ENCODE results near the gene ACER3. TPM values are rescaled to one million over a fixed set of nuclear protein-coding genes. Genes with fewer than 3 reads are reported as not detected.

Gene ACER3
- total RNA-seq, 1 experiment from 2014 or later: 10.7 TPM

DNA sequence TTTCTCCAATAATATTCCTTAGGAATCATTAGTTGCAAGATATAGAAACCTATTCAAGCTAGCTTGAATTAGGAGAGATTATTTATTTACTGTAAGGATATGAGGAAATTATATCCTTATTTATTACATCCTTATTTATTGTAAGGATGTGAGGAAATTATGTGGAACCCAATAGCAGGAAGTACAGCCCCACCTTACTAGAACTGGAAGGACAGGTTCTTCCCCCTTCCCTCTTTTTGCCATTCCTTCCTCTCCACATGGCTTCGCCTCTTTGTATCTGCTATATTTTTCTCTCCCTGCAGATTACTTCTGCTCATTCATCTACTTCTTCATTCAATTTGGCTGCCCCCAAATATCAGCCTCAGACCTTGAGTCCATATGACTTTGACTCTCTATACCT is 124.0 kb downstream of the ACER3 start:
- Histone ChIP-seq H4K20me1 (ENCODE audit: insufficient read depth, low read depth, low read length) (no peaks in the 10 kb centered on the region), H3K4me2 (ENCODE audit: low read depth, low read length, poor library complexity, severe bottlenecking) (no peak overlapping the region), H3K9ac (ENCODE audit: low read length) (no peak overlapping the region), H3K79me2 (ENCODE audit: low read length) (no peaks in the 10 kb centered on the region), H3K9me3 (ENCODE audit: low read length) (no peaks in the 10 kb centered on the region), H3K27ac (ENCODE audit: low read length) (no peak overlapping the region), H3K27me3 (ENCODE audit: low read length) (no peaks in the 10 kb centered on the region), H3K9me2 (replicated peaks; ENCODE audit: insufficient read depth, low read length) (no peaks in the 10 kb centered on the region), H3K4me1 (ENCODE audit: low read length) (no peaks in the 10 kb centered on the region), H3K4me3 (ENCODE audit: low read length) (no peak overlapping the region), H3K36me3 (ENCODE audit: insufficient read depth, low read length) (no peaks in the 10 kb centered on the region), H2AFZ (ENCODE audit: low read length) (no peak overlapping the region)
- DNase-seq: no peak

- H3K9ac ChIP-seq (ENCODE audit: low read length): no peak overlapping the region
- no peaks in the 10 kb centered on the region for H3K9me2 ChIP-seq (replicated peaks; ENCODE audit: insufficient read depth, low read length)
- H3K9me3 ChIP-seq (ENCODE audit: low read length): no peaks in the 10 kb centered on the region
- no peaks in the 10 kb centered on the region for H3K27me3 ChIP-seq (ENCODE audit: low read length)
- no peak overlapping the region for H3K27ac ChIP-seq (ENCODE audit: low read length)
- no peak overlapping the region for H3K4me3 ChIP-seq (ENCODE audit: low read length)
- no peak overlapping the region for H3K4me2 ChIP-seq (ENCODE audit: low read depth, low read length, poor library complexity, severe bottlenecking)
- no peaks in the 10 kb centered on the region for H3K4me1 ChIP-seq (ENCODE audit: low read length)
- H4K20me1 ChIP-seq (ENCODE audit: insufficient read depth, low read depth, low read length): no peaks in the 10 kb centered on the region
- H3K36me3 ChIP-seq (ENCODE audit: insufficient read depth, low read length): no peaks in the 10 kb centered on the region
- no peak overlapping the region for H2AFZ ChIP-seq (ENCODE audit: low read length)
- no peak for DNase-seq
- H3K79me2 ChIP-seq (ENCODE audit: low read length): no peaks in the 10 kb centered on the region
Measured at GRCh38 chr11:76987203-76987602, 126.5 kb downstream of the ACER3 start.

DNA sequence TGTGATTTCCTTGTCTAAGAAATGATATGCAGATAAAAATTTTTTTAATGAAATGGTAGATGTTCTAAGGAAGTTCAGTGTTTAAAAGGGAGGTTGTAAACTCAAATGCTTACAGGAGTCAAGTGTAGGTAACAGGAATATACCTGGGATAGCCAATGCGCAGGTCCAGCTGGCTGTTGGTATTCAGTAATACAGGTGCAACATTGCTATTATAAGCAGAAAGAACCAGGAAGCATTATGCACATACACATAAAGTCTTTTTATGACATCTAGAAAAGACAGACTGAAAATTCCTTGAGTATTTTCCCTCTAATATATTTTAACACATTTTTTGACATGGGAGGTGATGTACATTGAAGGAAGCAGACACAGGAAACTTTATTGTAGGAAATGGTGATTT is 129.9 kb downstream of the ACER3 start:
- H3K4me2 ChIP-seq (ENCODE audit: low read depth, low read length, poor library complexity, severe bottlenecking): no peak overlapping the region
- no peak overlapping the region for H3K4me3 ChIP-seq (ENCODE audit: low read length)
- no peaks in the 10 kb centered on the region for H3K79me2 ChIP-seq (ENCODE audit: low read length)
- H3K9me2 ChIP-seq (replicated peaks; ENCODE audit: insufficient read depth, low read length): no peaks in the 10 kb centered on the region
- no peaks in the 10 kb centered on the region for H3K36me3 ChIP-seq (ENCODE audit: insufficient read depth, low read length)
- no peaks in the 10 kb centered on the region for H3K9me3 ChIP-seq (ENCODE audit: low read length)
- no peaks in the 10 kb centered on the region for H4K20me1 ChIP-seq (ENCODE audit: insufficient read depth, low read depth, low read length)
- H3K27ac ChIP-seq (ENCODE audit: low read length): no peak overlapping the region
- H2AFZ ChIP-seq (ENCODE audit: low read length): no peak overlapping the region
- H3K27me3 ChIP-seq (ENCODE audit: low read length): no peaks in the 10 kb centered on the region
- no peak overlapping the region for H3K9ac ChIP-seq (ENCODE audit: low read length)
- H3K4me1 ChIP-seq (ENCODE audit: low read length): no peaks in the 10 kb centered on the region
- DNase-seq: no peak

DNA sequence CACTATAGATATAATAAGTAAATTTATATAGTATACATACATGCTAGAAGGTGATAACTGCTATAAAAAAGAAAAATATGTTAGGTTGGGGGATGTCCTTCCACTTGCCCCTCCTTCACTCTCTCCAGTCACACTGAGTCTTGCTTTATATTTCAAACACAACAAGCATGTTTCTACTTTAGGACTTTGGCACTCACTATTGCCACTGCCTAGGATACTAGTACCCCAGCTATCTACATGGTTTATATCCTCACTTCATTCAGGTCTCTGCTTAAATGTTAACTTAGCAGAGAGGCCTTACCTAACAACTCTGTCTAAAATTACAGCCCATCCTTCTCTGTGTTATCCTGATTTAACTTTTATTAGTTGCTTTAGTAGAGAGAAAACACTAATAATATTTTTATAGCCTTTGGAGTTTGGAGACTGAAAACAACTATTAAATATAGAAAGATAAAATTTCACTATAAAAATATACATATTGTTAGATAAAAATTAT is 134.4 kb downstream of the ACER3 start:
- Histone ChIP-seq H3K4me1 (ENCODE audit: low read length) (no peaks in the 10 kb centered on the region), H3K27me3 (ENCODE audit: low read length) (no peaks in the 10 kb centered on the region), H3K79me2 (ENCODE audit: low read length) (no peaks in the 10 kb centered on the region), H3K4me3 (ENCODE audit: low read length) (no peak overlapping the region), H3K27ac (ENCODE audit: low read length) (no peak overlapping the region), H3K4me2 (ENCODE audit: low read depth, low read length, poor library complexity, severe bottlenecking) (no peak overlapping the region), H3K9me3 (ENCODE audit: low read length) (no peaks in the 10 kb centered on the region), H3K36me3 (ENCODE audit: insufficient read depth, low read length) (no peaks in the 10 kb centered on the region), H4K20me1 (ENCODE audit: insufficient read depth, low read depth, low read length) (no peaks in the 10 kb centered on the region), H3K9me2 (replicated peaks; ENCODE audit: insufficient read depth, low read length) (no peaks in the 10 kb centered on the region), H3K9ac (ENCODE audit: low read length) (no peak overlapping the region), H2AFZ (ENCODE audit: low read length) (no peak overlapping the region)
- no peak for DNase-seq

GRCh38 chr11:76997512-76997911 is 136.8 kb downstream of the ACER3 start:
- Histone ChIP-seq H2AFZ (ENCODE audit: low read length) (no peak overlapping the region), H3K4me3 (ENCODE audit: low read length) (no peak overlapping the region), H3K79me2 (ENCODE audit: low read length) (no peaks in the 10 kb centered on the region), H3K9ac (ENCODE audit: low read length) (no peak overlapping the region), H3K36me3 (ENCODE audit: insufficient read depth, low read length) (no peaks in the 10 kb centered on the region), H3K4me1 (ENCODE audit: low read length) (no peaks in the 10 kb centered on the region), H3K4me2 (ENCODE audit: low read depth, low read length, poor library complexity, severe bottlenecking) (no peak overlapping the region), H4K20me1 (ENCODE audit: insufficient read depth, low read depth, low read length) (no peaks in the 10 kb centered on the region), H3K9me3 (ENCODE audit: low read length) (no peaks in the 10 kb centered on the region), H3K9me2 (replicated peaks; ENCODE audit: insufficient read depth, low read length) (no peaks in the 10 kb centered on the region), H3K27ac (ENCODE audit: low read length) (no peak overlapping the region), H3K27me3 (ENCODE audit: low read length) (no peaks in the 10 kb centered on the region)
- DNase-seq: no peak

DNA sequence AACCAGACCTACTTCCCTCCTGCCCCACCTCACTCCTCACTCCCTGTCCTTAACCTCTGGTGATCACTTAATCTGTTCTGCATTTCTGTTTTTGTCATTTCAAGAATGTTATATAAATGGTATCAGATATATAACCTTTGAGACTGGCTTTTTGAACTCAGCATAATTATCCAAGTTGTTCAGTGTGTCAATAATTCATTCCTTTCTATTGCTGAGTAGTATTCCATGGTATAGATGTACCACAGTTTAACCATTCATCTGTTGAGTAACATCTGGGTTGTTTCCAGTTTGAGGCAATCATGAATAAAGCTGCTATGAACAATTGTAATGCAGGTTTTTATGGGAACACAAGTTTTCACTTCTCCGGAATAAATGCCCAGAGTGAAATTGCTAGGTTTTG is 138.9 kb downstream of the ACER3 start:
- Histone ChIP-seq H3K36me3 (ENCODE audit: insufficient read depth, low read length) (no peaks in the 10 kb centered on the region), H3K9me2 (replicated peaks; ENCODE audit: insufficient read depth, low read length) (no peaks in the 10 kb centered on the region), H3K27me3 (ENCODE audit: low read length) (no peaks in the 10 kb centered on the region), H3K27ac (ENCODE audit: low read length) (no peak overlapping the region), H3K9me3 (ENCODE audit: low read length) (no peaks in the 10 kb centered on the region), H2AFZ (ENCODE audit: low read length) (no peak overlapping the region), H3K9ac (ENCODE audit: low read length) (no peak overlapping the region), H4K20me1 (ENCODE audit: insufficient read depth, low read depth, low read length) (no peaks in the 10 kb centered on the region), H3K4me3 (ENCODE audit: low read length) (no peak overlapping the region), H3K4me1 (ENCODE audit: low read length) (no peaks in the 10 kb centered on the region), H3K79me2 (ENCODE audit: low read length) (no peaks in the 10 kb centered on the region), H3K4me2 (ENCODE audit: low read depth, low read length, poor library complexity, severe bottlenecking) (no peak overlapping the region)
- no peak for DNase-seq

DNA sequence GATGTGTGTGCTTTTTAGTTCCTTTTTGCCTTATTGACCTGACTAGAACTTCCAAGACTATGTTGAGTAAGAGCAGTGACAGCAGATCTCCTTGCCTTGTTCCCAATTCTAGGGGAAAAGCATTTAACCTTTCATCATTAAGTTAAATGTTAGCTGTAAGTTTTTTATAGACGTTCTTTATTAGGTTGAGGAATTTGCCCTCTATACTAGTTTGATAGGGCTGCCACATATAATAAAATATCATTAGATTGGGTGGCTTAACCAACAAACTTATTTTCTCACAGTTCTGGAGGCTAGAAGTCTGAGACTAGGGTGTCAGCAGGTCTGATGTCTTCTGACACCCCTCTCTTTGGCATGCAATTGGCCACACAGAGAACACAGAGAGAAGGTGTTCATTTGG is 140.9 kb downstream of the ACER3 start:
- H4K20me1 ChIP-seq (ENCODE audit: insufficient read depth, low read depth, low read length): no peaks in the 10 kb centered on the region
- no peak overlapping the region for H2AFZ ChIP-seq (ENCODE audit: low read length)
- H3K9ac ChIP-seq (ENCODE audit: low read length): no peak overlapping the region
- H3K4me3 ChIP-seq (ENCODE audit: low read length): no peak overlapping the region
- H3K36me3 ChIP-seq (ENCODE audit: insufficient read depth, low read length): no peaks in the 10 kb centered on the region
- no peak overlapping the region for H3K27ac ChIP-seq (ENCODE audit: low read length)
- no peak for DNase-seq
- no peaks in the 10 kb centered on the region for H3K79me2 ChIP-seq (ENCODE audit: low read length)
- no peaks in the 10 kb centered on the region for H3K9me3 ChIP-seq (ENCODE audit: low read length)
- H3K9me2 ChIP-seq (replicated peaks; ENCODE audit: insufficient read depth, low read length): no peaks in the 10 kb centered on the region
- H3K4me1 ChIP-seq (ENCODE audit: low read length): no peaks in the 10 kb centered on the region
- H3K27me3 ChIP-seq (ENCODE audit: low read length): no peaks in the 10 kb centered on the region
- no peak overlapping the region for H3K4me2 ChIP-seq (ENCODE audit: low read depth, low read length, poor library complexity, severe bottlenecking)

DNA sequence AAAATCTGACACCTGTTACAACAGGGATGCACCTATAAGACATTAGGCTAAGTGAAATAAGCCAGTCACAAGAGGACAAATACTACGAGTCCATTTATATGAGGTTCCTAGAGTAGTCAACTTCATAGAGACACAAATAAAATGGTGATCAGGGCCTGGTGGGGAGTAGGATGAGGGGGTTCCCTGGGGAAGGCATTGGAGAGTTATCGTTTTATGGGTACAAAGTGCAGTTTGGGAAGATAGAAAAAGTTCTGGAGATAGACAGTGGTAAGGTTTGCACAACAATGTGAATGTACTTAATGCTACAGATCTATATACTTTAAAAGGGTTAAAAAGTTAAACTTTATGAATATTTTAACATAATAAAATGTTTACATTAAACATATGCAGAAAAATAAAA is 142.1 kb downstream of the ACER3 start:
- no peaks in the 10 kb centered on the region for H4K20me1 ChIP-seq (ENCODE audit: insufficient read depth, low read depth, low read length)
- no peak for DNase-seq
- no peaks in the 10 kb centered on the region for H3K9me3 ChIP-seq (ENCODE audit: low read length)
- no peaks in the 10 kb centered on the region for H3K36me3 ChIP-seq (ENCODE audit: insufficient read depth, low read length)
- H3K9me2 ChIP-seq (replicated peaks; ENCODE audit: insufficient read depth, low read length): no peaks in the 10 kb centered on the region
- H3K4me3 ChIP-seq (ENCODE audit: low read length): no peak overlapping the region
- no peaks in the 10 kb centered on the region for H3K27me3 ChIP-seq (ENCODE audit: low read length)
- no peak overlapping the region for H2AFZ ChIP-seq (ENCODE audit: low read length)
- H3K4me1 ChIP-seq (ENCODE audit: low read length): no peaks in the 10 kb centered on the region
- H3K4me2 ChIP-seq (ENCODE audit: low read depth, low read length, poor library complexity, severe bottlenecking): no peak overlapping the region
- no peak overlapping the region for H3K27ac ChIP-seq (ENCODE audit: low read length)
- H3K9ac ChIP-seq (ENCODE audit: low read length): no peak overlapping the region
- no peaks in the 10 kb centered on the region for H3K79me2 ChIP-seq (ENCODE audit: low read length)

- H3K4me1 ChIP-seq (ENCODE audit: low read length): no peaks in the 10 kb centered on the region
- H3K79me2 ChIP-seq (ENCODE audit: low read length): no peaks in the 10 kb centered on the region
- H3K27me3 ChIP-seq (ENCODE audit: low read length): no peaks in the 10 kb centered on the region
- no peak overlapping the region for H3K27ac ChIP-seq (ENCODE audit: low read length)
- H3K4me3 ChIP-seq (ENCODE audit: low read length): no peak overlapping the region
- no peaks in the 10 kb centered on the region for H3K36me3 ChIP-seq (ENCODE audit: insufficient read depth, low read length)
- no peak overlapping the region for H2AFZ ChIP-seq (ENCODE audit: low read length)
- H3K4me2 ChIP-seq (ENCODE audit: low read depth, low read length, poor library complexity, severe bottlenecking): no peak overlapping the region
- H4K20me1 ChIP-seq (ENCODE audit: insufficient read depth, low read depth, low read length): no peaks in the 10 kb centered on the region
- no peak overlapping the region for H3K9ac ChIP-seq (ENCODE audit: low read length)
- no peaks in the 10 kb centered on the region for H3K9me3 ChIP-seq (ENCODE audit: low read length)
- H3K9me2 ChIP-seq (replicated peaks; ENCODE audit: insufficient read depth, low read length): no peaks in the 10 kb centered on the region
- DNase-seq: no peak
Measured at GRCh38 chr11:77003963-77004362, 143.2 kb downstream of the ACER3 start.

Measured in Karpas-422 (cell line).